Mesothelial cell of epicardium (in vitro differentiated cells): Measurements from ENCODE around the gene TTLL12. TPM values are rescaled to one million over a fixed set of nuclear protein-coding genes. Genes with fewer than 3 reads are reported as not detected.
A peak's percentile ranks its signal among the peaks of the same experiment; 100 is the strongest.

ENCODE experiments used
- DNase-seq, 2 experiments: peaks; one replicate each; pipeline ENCODE4 v3.0.0; 2021; ENCODE audit warnings: low spot score in 2 of 2; ENCODE audit not compliant: unreplicated experiment in 2 of 2
- H3K27ac Mint-ChIP-seq: 2 replicates; pipeline ENCODE4 v1.8.0; 2021; ENCODE audit warnings: mixed read lengths
- H3K27me3 Mint-ChIP-seq: 2 replicates; pipeline ENCODE4 v1.8.0; 2021; ENCODE audit warnings: low read depth, mixed read lengths
- H3K36me3 Mint-ChIP-seq: 2 replicates; pipeline ENCODE4 v1.8.0; 2021; ENCODE audit warnings: mixed read lengths
- H3K4me1 Mint-ChIP-seq: 2 replicates; pipeline ENCODE4 v1.8.0; 2021; ENCODE audit warnings: mixed read lengths
- H3K4me3 Mint-ChIP-seq: 2 replicates; pipeline ENCODE4 v1.8.0; 2021; ENCODE audit warnings: mild to moderate bottlenecking, moderate library complexity, mixed read lengths
- H3K9me3 Mint-ChIP-seq: 2 replicates; pipeline ENCODE4 v1.8.0; 2021; ENCODE audit warnings: mixed read lengths
- total RNA-seq: library from RNA; stranded (reverse); gene quantifications from 3 replicates; pipeline ENCODE4 v1.2.1, GENCODE V29; 2021
- TF ChIP-seq, protein P1 (sequence below): fragments of 200-600 bp; sonication (generic); IDR thresholded peaks from one replicate; pipeline ENCODE4 v1.5.0; 2021; ENCODE audit warnings: antibody characterized with exemption; ENCODE audit not compliant: unreplicated experiment

TTLL12 gene
- total RNA-seq, 1 donor from 2014 or later: 43.5 TPM

- TF ChIP-seq, protein P1, sequence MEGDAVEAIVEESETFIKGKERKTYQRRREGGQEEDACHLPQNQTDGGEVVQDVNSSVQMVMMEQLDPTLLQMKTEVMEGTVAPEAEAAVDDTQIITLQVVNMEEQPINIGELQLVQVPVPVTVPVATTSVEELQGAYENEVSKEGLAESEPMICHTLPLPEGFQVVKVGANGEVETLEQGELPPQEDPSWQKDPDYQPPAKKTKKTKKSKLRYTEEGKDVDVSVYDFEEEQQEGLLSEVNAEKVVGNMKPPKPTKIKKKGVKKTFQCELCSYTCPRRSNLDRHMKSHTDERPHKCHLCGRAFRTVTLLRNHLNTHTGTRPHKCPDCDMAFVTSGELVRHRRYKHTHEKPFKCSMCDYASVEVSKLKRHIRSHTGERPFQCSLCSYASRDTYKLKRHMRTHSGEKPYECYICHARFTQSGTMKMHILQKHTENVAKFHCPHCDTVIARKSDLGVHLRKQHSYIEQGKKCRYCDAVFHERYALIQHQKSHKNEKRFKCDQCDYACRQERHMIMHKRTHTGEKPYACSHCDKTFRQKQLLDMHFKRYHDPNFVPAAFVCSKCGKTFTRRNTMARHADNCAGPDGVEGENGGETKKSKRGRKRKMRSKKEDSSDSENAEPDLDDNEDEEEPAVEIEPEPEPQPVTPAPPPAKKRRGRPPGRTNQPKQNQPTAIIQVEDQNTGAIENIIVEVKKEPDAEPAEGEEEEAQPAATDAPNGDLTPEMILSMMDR: no peak
- Mint-ChIP-seq H3K4me1 (peaks cover 33% of the 10 kb centered on the region), H3K36me3 (no peaks in the 10 kb centered on the region), H3K27me3 (no peaks in the 10 kb centered on the region), H3K9me3 (no peaks in the 10 kb centered on the region), H3K27ac (peak overlapping the region; percentile 58), H3K4me3 (no peak overlapping the region)
- no peak for DNase-seq
These were observed 39.7 kb upstream of the TTLL12 start for GRCh38 chr22:43226377-43227238.

DNA sequence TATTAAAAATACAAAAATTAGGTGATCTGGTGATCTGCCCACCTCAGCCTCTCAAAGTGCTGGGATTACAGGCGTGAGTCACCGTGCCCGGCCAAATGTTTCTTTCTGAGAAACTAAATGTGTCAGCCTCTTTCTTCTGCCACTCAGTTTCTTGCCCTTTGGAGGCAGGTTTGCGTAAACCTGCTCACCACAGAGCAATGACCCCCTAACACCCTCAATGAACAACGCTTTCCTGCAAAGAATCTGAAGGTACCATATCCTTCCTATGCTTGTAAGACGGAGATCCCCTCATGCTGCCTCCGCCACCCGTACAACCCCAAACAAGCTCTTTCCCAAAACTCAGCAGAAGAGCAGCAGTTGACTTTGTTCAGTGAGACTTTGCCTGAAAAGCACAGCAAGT, 38.7 kb upstream of the TTLL12 start:
- Mint-ChIP-seq H3K9me3 (no peaks in the 10 kb centered on the region), H3K4me3 (no peak overlapping the region), H3K36me3 (no peaks in the 10 kb centered on the region), H3K27me3 (no peaks in the 10 kb centered on the region), H3K27ac (peak overlapping the region; percentile 58), H3K4me1 (peaks cover 28% of the 10 kb centered on the region)
- DNase-seq: no peak
- TF ChIP-seq, protein P1: no peak

DNA sequence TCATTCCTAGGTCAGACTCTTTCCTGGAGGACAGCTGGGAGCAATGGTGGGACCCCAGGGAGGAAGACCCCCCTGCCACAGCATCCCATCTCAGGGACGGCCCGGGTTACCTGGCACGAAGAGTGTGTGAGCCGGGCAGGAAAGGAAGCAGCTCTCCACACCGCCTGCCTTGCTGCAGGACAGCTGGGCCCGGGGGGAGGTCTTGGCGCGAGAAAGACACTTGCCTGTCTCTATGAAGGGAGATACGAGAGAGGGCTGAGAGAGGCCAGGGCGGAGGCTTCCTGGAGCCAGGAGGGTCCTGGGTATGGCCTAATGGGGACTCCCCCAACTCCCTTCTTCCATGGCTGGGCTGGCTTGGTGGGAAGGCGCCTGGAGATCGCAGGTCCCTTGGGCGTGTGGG, 36.1 kb upstream of the TTLL12 start:
- Mint-ChIP-seq H3K27ac (no peak overlapping the region), H3K27me3 (no peaks in the 10 kb centered on the region), H3K36me3 (no peaks in the 10 kb centered on the region), H3K9me3 (no peaks in the 10 kb centered on the region), H3K4me3 (no peak overlapping the region), H3K4me1 (peaks cover 23% of the 10 kb centered on the region)
- TF ChIP-seq, protein P1: no peak
- no peak for DNase-seq

- no peaks in the 10 kb centered on the region for H3K36me3 Mint-ChIP-seq
- DNase-seq: no peak
- H3K27ac Mint-ChIP-seq: no peak overlapping the region
- H3K9me3 Mint-ChIP-seq: no peaks in the 10 kb centered on the region
- peaks cover 21% of the 10 kb centered on the region for H3K4me1 Mint-ChIP-seq
- no peak overlapping the region for H3K4me3 Mint-ChIP-seq
- TF ChIP-seq, protein P1: no peak
- H3K27me3 Mint-ChIP-seq: no peaks in the 10 kb centered on the region
These were observed 35.3 kb upstream of the TTLL12 start for GRCh38 chr22:43222262-43222661.

DNA sequence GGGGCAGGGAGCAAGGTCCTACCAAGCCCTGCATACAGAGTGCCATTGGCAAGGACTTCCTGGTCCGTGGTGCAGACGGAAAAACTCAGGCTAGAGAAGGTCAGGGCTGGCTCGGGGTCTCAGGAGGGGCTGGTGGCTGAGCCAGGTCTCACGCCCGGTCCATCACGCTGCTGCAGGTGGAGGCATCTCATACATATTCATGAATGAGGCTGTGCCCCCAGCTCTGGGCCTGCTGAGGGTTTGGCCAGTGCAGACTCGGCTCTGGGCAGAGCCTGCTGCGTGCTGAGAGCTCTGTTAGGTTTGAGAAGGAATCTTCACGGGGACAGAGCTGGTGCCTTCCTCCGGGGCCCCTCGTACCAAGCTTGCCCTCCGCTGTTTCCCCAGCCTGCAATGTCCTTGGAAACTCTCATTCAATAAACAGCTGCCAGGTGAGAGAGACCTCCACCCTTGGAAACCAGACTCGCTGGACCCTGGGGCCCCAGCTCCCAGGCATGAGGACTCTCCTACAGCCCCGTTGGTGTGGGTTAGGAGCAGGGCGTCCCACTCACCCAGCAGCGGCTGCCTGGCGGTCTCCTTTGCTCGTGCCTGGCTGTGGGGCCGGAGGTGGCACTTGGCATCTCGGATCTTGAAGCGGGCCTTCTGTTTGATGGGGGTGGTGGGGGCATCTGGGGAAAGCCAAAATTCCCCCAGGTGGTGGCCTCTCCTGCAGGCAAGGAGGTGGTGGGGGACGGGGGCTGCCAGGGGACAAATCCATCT, 33.9 kb upstream of the TTLL12 start:
- Mint-ChIP-seq H3K36me3 (no peaks in the 10 kb centered on the region), H3K27ac (no peak overlapping the region), H3K27me3 (no peaks in the 10 kb centered on the region), H3K4me1 (peaks cover 7% of the 10 kb centered on the region), H3K4me3 (no peak overlapping the region), H3K9me3 (no peaks in the 10 kb centered on the region)
- TF ChIP-seq, protein P1: no peak
- no peak for DNase-seq
